Osteoblast (primary cell): ENCODE results near the gene IRF3. TPM values are rescaled to one million over a fixed set of nuclear protein-coding genes. Genes with fewer than 3 reads are reported as not detected.

Source experiments
- DNase-seq: peaks from one replicate; pipeline ENCODE4 v3.0.0; 2011; ENCODE audit warnings: low spot score, mixed read lengths; ENCODE audit not compliant: insufficient read length; ENCODE audit errors: missing footprints
- H2AFZ ChIP-seq: 2 replicates; pipeline ENCODE4 v1.6.0; 2011; ENCODE audit warnings: mild to moderate bottlenecking, low read length
- H3K27ac ChIP-seq: 2 replicates; pipeline ENCODE4 v1.5.1; 2011; ENCODE audit warnings: mild to moderate bottlenecking, low read depth, low read length, moderate library complexity
- H3K27me3 ChIP-seq: 2 replicates; pipeline ENCODE4 v1.6.0; 2012; ENCODE audit warnings: mild to moderate bottlenecking, control low read depth, inconsistent platforms, low read length, moderate library complexity; ENCODE audit not compliant: insufficient read depth
- H3K36me3 ChIP-seq: 2 replicates; pipeline ENCODE4 v1.5.1; 2011; ENCODE audit warnings: mild to moderate bottlenecking, low read length, control low read depth, moderate library complexity; ENCODE audit not compliant: insufficient read depth
- H3K4me1 ChIP-seq: 2 replicates; pipeline ENCODE4 v1.5.1; 2011; ENCODE audit warnings: mild to moderate bottlenecking, low read length, control low read depth, moderate library complexity; ENCODE audit not compliant: insufficient read depth
- H3K4me2 ChIP-seq: 2 replicates; pipeline ENCODE4 v1.6.0; 2011; ENCODE audit warnings: mild to moderate bottlenecking, low read length; ENCODE audit not compliant: insufficient read depth
- H3K4me3 ChIP-seq: fragments of 200-600 bp; sonication (generic); 3 replicates; pipeline ENCODE4 v1.5.1; 2012; ENCODE audit warnings: mild to moderate bottlenecking, low read length, inconsistent platforms; ENCODE audit not compliant: insufficient read depth
- H3K79me2 ChIP-seq: 2 replicates; pipeline ENCODE4 v1.6.0; 2012; ENCODE audit warnings: mild to moderate bottlenecking, low read length, control low read depth, inconsistent platforms; ENCODE audit not compliant: insufficient read depth
- H3K9me3 ChIP-seq: 2 replicates; pipeline ENCODE4 v1.5.1; 2011; ENCODE audit warnings: low read depth, low read length, control low read depth
- H4K20me1 ChIP-seq: 2 replicates; pipeline ENCODE4 v1.6.0; 2012; ENCODE audit warnings: mild to moderate bottlenecking, low read length, control low read depth; ENCODE audit not compliant: insufficient read depth
- total RNA-seq: library from RNA; depleted of rRNA; stranded (reverse); fragments of >200 nt; gene quantifications from 2 replicates; pipeline ENCODE4 v1.2.3, GENCODE V29; 2012
- TF ChIP-seq, protein P1 (sequence below): IDR thresholded peaks from 2 replicates; pipeline ENCODE4 v1.5.1; 2011; ENCODE audit warnings: mild to moderate bottlenecking, low read depth, low read length, moderate library complexity; ENCODE audit errors: extremely low read depth

The IRF3 gene
- total RNA-seq, 1 donor = 48.5 TPM

DNA sequence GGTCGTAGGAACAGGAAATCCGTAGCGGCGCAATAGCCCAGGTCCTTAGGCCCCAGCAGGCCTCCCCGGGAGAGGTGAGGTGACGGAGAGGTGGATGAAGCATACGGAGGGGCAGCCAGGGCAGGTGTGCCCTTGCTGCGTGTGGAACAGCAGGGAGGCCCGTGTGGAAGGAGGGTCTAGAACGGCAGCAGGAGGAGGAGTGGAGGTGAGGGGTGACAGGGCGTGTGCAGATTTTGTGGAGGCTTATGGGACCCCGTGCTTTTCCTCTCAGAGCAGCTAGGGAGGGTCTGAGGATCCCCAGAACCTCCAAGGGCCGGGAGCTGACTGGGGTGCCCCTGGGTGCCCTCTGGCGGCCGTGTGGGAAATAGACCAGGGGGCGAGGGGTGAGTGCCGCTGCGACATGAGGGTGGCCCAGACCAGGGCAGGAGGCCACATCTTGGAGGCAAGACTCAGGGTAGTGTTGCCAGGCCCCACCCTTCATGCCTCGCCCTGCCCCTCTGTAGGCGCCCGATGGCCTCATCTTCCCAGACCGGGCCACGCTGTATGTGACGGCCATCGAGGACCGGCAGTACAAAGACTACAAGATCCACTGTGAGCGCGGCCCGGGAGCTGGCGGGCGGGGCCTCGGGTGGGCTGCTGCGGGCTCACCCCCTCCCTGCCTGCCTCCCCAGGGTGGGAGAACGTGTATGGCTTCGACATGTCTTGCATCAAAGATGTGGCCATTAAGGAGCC lies 18.8 kb upstream of the IRF3 start:
- no peak overlapping the region for H2AFZ ChIP-seq
- no peak overlapping the region for H3K4me3 ChIP-seq
- H3K27ac ChIP-seq = no peak overlapping the region
- H3K36me3 ChIP-seq = peaks cover 42% of the 10 kb centered on the region
- H3K9me3 ChIP-seq = no peaks in the 10 kb centered on the region
- TF ChIP-seq, protein P1, sequence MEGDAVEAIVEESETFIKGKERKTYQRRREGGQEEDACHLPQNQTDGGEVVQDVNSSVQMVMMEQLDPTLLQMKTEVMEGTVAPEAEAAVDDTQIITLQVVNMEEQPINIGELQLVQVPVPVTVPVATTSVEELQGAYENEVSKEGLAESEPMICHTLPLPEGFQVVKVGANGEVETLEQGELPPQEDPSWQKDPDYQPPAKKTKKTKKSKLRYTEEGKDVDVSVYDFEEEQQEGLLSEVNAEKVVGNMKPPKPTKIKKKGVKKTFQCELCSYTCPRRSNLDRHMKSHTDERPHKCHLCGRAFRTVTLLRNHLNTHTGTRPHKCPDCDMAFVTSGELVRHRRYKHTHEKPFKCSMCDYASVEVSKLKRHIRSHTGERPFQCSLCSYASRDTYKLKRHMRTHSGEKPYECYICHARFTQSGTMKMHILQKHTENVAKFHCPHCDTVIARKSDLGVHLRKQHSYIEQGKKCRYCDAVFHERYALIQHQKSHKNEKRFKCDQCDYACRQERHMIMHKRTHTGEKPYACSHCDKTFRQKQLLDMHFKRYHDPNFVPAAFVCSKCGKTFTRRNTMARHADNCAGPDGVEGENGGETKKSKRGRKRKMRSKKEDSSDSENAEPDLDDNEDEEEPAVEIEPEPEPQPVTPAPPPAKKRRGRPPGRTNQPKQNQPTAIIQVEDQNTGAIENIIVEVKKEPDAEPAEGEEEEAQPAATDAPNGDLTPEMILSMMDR = peak; percentile 40
- H3K4me1 ChIP-seq = peaks cover 13% of the 10 kb centered on the region
- H3K4me2 ChIP-seq = no peak overlapping the region
- DNase-seq = peak; percentile 92
- no peaks in the 10 kb centered on the region for H3K27me3 ChIP-seq
- H4K20me1 ChIP-seq = peaks cover 28% of the 10 kb centered on the region
- peaks cover 27% of the 10 kb centered on the region for H3K79me2 ChIP-seq

DNA sequence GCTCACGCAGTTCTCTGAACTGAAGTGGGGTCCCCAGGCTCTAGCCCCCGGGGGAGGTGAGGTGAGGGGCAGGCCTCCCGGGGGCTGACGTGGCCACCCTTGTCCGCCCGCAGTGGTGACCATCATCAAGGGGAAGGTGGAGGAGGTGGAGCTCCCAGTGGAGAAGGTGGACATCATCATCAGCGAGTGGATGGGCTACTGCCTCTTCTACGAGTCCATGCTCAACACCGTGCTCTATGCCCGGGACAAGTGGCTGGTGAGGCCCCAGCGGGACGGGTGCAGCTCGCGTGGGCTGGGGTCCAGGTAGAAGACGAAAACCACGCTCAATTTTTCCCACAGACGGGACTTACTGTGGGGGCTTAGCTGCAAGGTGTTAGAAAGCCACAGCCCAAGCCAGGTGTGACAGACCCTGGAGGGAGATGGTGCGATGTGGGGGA lies 18.2 kb upstream of the IRF3 start:
- H3K4me2 ChIP-seq = no peak overlapping the region
- H4K20me1 ChIP-seq = peaks cover 33% of the 10 kb centered on the region
- DNase-seq = peak; percentile 56
- no peak overlapping the region for H2AFZ ChIP-seq
- no peak overlapping the region for H3K27ac ChIP-seq
- no peak overlapping the region for H3K4me3 ChIP-seq
- H3K36me3 ChIP-seq = peaks cover 42% of the 10 kb centered on the region
- H3K79me2 ChIP-seq = peaks cover 32% of the 10 kb centered on the region
- H3K9me3 ChIP-seq = no peaks in the 10 kb centered on the region
- TF ChIP-seq, protein P1 = no peak
- H3K4me1 ChIP-seq = peaks cover 13% of the 10 kb centered on the region
- no peaks in the 10 kb centered on the region for H3K27me3 ChIP-seq

DNA sequence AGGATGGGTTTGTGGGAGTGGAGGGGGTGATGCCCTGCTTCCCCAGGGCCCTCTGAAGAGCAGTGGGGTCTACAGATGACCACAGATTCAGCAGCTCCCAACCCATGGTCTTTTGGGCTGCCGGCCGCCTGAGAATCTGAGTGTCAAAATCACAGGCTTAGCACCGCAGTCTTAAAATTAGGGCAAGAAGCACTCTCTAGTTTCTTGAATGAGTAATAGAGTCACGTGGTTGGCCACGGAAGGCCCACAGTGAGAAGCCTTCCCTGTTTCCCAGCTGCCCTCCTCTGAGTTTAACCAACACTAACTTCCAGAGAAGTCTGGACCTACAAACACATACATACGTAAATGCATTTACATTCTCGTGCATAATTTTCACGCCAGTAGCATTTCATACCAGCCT lies 16.6 kb upstream of the IRF3 start:
- peak; percentile 94 for DNase-seq
- Histone ChIP-seq H3K4me2 (no peak overlapping the region), H3K4me3 (no peak overlapping the region), H2AFZ (no peak overlapping the region), H3K4me1 (peaks cover 21% of the 10 kb centered on the region), H4K20me1 (peaks cover 41% of the 10 kb centered on the region), H3K9me3 (no peaks in the 10 kb centered on the region), H3K27me3 (no peaks in the 10 kb centered on the region), H3K27ac (no peak overlapping the region), H3K36me3 (peaks cover 42% of the 10 kb centered on the region), H3K79me2 (peaks cover 46% of the 10 kb centered on the region)
- TF ChIP-seq, protein P1 = no peak

DNA sequence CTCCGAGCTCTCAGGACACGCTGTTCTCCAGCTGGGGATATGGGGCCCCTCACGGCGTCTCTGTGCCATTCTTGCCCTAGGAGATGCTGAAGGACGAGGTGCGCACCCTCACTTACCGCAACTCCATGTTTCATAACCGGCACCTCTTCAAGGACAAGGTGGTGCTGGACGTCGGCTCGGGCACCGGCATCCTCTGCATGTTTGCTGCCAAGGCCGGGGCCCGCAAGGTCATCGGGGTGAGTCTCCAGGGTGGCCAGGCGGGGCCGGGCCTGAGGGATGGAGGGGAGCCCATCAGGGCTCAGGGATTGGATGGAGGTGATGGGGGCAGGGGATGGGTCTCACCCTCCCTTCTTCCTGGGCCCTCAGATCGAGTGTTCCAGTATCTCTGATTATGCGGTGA lies 16.2 kb upstream of the IRF3 start:
- DNase-seq = peak; percentile 58
- H3K27me3 ChIP-seq = no peaks in the 10 kb centered on the region
- peaks cover 42% of the 10 kb centered on the region for H3K36me3 ChIP-seq
- H2AFZ ChIP-seq = no peak overlapping the region
- H3K4me3 ChIP-seq = no peak overlapping the region
- TF ChIP-seq, protein P1 = no peak
- H4K20me1 ChIP-seq = peaks cover 41% of the 10 kb centered on the region
- H3K4me2 ChIP-seq = no peak overlapping the region
- H3K27ac ChIP-seq = no peak overlapping the region
- no peaks in the 10 kb centered on the region for H3K9me3 ChIP-seq
- peaks cover 49% of the 10 kb centered on the region for H3K79me2 ChIP-seq
- H3K4me1 ChIP-seq = peaks cover 21% of the 10 kb centered on the region
